Nephron (organoid): Measurements from ENCODE around the gene KDM4B.
"Not testable (repeated sequence)": the region's sequence is repeated elsewhere in the genome, so short reads cannot be mapped to it uniquely, and the experiment has no call there.

Experiments used
- H3K27ac Mint-ChIP-seq, 3 experiments: 2 replicates each; pipeline ENCODE4 v1.8.0; 2020; ENCODE audit warnings: mixed read lengths in 3 of 3, mild to moderate bottlenecking in 2 of 3, moderate library complexity in 1 of 3
- H3K27me3 Mint-ChIP-seq: 2 replicates; pipeline ENCODE4 v1.8.0; 2021; ENCODE audit warnings: low read depth, mild to moderate bottlenecking, moderate library complexity, mixed read lengths
- H3K36me3 Mint-ChIP-seq: 2 replicates; pipeline ENCODE4 v1.8.0; 2020; ENCODE audit warnings: low read depth, mixed read lengths
- H3K4me1 Mint-ChIP-seq: 2 replicates; pipeline ENCODE4 v1.8.0; 2020; ENCODE audit warnings: mixed read lengths
- H3K4me3 Mint-ChIP-seq, 3 experiments: 2 replicates each; pipeline ENCODE4 v1.8.0; 2020; ENCODE audit warnings: mild to moderate bottlenecking in 3 of 3, mixed read lengths in 3 of 3, moderate library complexity in 2 of 3
- H3K9me3 Mint-ChIP-seq: 2 replicates; pipeline ENCODE4 v1.8.0; 2020; ENCODE audit warnings: mixed read lengths
- CTCF ChIP-seq, 3 experiments: fragments of 200-600 bp; sonication (generic); IDR thresholded peaks; one replicate each; pipeline ENCODE4 v1.5.0; 2021; ENCODE audit warnings: antibody characterized with exemption in 3 of 3; ENCODE audit not compliant: unreplicated experiment in 3 of 3

The KDM4B gene

GRCh38 chr19:5188548-5189317 is 219.8 kb downstream of the KDM4B start:
- Mint-ChIP-seq H3K27ac (peak overlapping the region in 2 of 3 experiments; percentile 5 to 9), H3K27me3 (peaks cover 8% of the 10 kb centered on the region), H3K4me3 (peak overlapping the region in 1 of 3 experiments; percentile 9), H3K9me3 (no peaks in the 10 kb centered on the region), H3K4me1 (peaks cover 8% of the 10 kb centered on the region), H3K36me3 (no peaks in the 10 kb centered on the region)
- TF ChIP-seq CTCF (IDR thresholded peaks at IDR 0.05; ENCODE audit: unreplicated experiment in 3 of 3), result no peak

- peaks cover 8% of the 10 kb centered on the region for H3K4me1 Mint-ChIP-seq
- H3K4me3 Mint-ChIP-seq, result peak overlapping the region in 1 of 3 experiments; percentile 9
- no peaks in the 10 kb centered on the region for H3K36me3 Mint-ChIP-seq
- TF ChIP-seq CTCF (IDR thresholded peaks at IDR 0.05; ENCODE audit: unreplicated experiment in 3 of 3), result no peak
- peaks cover 8% of the 10 kb centered on the region for H3K27me3 Mint-ChIP-seq
- H3K9me3 Mint-ChIP-seq, result no peaks in the 10 kb centered on the region
- peak overlapping the region in 2 of 3 experiments; percentile 5 to 9 for H3K27ac Mint-ChIP-seq
Measured at GRCh38 chr19:5189318-5189607, 220.3 kb downstream of the KDM4B start.

DNA sequence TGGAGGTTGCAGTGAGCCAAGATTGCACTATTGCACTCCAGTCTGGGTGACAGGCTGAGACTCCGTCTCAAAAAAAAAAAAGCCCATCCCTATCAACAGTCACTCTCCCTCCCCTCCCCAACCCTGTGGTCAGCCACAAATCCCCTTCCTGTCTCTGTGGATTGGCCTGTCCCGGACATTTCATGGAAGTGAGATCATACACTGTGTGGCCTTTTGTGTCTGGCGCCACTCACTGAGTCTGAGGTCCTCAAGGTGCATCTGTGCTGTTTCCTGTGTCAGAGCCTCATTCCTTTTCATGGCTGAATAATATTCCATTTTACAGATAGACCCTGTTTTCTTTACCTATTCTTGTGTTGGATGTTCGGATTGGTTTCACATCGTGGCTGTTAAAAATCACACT is 222.2 kb downstream of the KDM4B start:
- Mint-ChIP-seq H3K4me3 (no peak overlapping the region), H3K9me3 (no peaks in the 10 kb centered on the region), H3K27me3 (peaks cover 13% of the 10 kb centered on the region), H3K27ac (no peak overlapping the region), H3K4me1 (peaks cover 8% of the 10 kb centered on the region), H3K36me3 (no peaks in the 10 kb centered on the region)
- no peak for TF ChIP-seq CTCF (IDR thresholded peaks at IDR 0.05; ENCODE audit: unreplicated experiment in 3 of 3)

- H3K36me3 Mint-ChIP-seq, result no peaks in the 10 kb centered on the region
Measured at GRCh38 chr19:5192568-5192967, 223.7 kb downstream of the KDM4B start.

GRCh38 chr19:5193192-5193591 is 224.3 kb downstream of the KDM4B start:
- Mint-ChIP-seq H3K36me3 (no peaks in the 10 kb centered on the region), H3K4me3 (no peak overlapping the region), H3K27ac (peak overlapping the region in 1 of 3 experiments; percentile 31), H3K4me1 (peaks cover 8% of the 10 kb centered on the region), H3K9me3 (no peaks in the 10 kb centered on the region), H3K27me3 (peaks cover 12% of the 10 kb centered on the region)
- no peak for TF ChIP-seq CTCF (IDR thresholded peaks at IDR 0.05; ENCODE audit: unreplicated experiment in 3 of 3)

More at GRCh38 chr19:5192568-5192967, 223.7 kb downstream of the KDM4B start:
- Mint-ChIP-seq H3K4me1 (peaks cover 8% of the 10 kb centered on the region), H3K27me3 (peaks cover 13% of the 10 kb centered on the region), H3K9me3 (no peaks in the 10 kb centered on the region), H3K4me3 (no peak overlapping the region), H3K27ac (no peak overlapping the region)
- no peak for TF ChIP-seq CTCF (IDR thresholded peaks at IDR 0.05; ENCODE audit: unreplicated experiment in 3 of 3)

GRCh38 chr19:5194641-5195040 is 225.7 kb downstream of the KDM4B start:
- Mint-ChIP-seq H3K4me1 (peaks cover under 1% of the 10 kb centered on the region), H3K27me3 (peaks cover 9% of the 10 kb centered on the region), H3K27ac (no peak overlapping the region), H3K36me3 (no peaks in the 10 kb centered on the region), H3K9me3 (peaks cover 1% of the 10 kb centered on the region), H3K4me3 (no peak overlapping the region)
- no peak for TF ChIP-seq CTCF (IDR thresholded peaks at IDR 0.05; ENCODE audit: unreplicated experiment in 3 of 3)

DNA sequence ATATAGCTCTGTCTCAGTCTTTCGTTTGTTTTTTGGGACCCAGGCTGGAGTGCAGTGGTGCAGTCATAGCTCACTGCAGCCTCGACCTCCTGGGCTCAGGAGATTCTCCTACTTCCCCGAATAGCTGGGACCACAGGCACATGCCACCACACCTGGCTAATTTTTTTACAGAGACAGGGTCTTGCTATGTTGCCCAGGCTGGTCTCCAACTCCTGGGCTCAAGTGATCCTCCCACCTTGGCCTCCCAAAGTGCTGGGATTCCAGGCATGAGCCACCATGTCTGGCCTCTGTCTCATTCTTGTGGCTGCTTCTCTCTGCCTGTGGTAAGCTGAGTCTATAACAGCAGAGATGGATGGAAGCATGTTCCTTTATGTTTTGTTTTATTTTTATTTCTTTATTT is 226.7 kb downstream of the KDM4B start:
- H3K4me1 Mint-ChIP-seq, H3K9me3 Mint-ChIP-seq, H3K27me3 Mint-ChIP-seq, H3K4me3 Mint-ChIP-seq, H3K36me3 Mint-ChIP-seq, H3K27ac Mint-ChIP-seq: not testable (repeated sequence)
